Endothelial cell of umbilical vein (primary cell): ENCODE results near the gene RAP2A.

ENCODE experiments used
- CTCF ChIP-seq, 2 donors: IDR thresholded peaks; 1 replicate in 1 of 2; 2 replicates in 1 of 2; pipeline ENCODE4 v1.5.1; 2011; ENCODE audit warnings: low read length in 2 of 2, mild to moderate bottlenecking in 2 of 2, moderate library complexity in 2 of 2, control low read depth in 1 of 2, inconsistent platforms in 1 of 2, low read depth in 1 of 2; ENCODE audit not compliant: insufficient read depth in 1 of 2; ENCODE audit errors: extremely low read depth in 1 of 2
- EZH2 ChIP-seq: IDR thresholded peaks from 2 replicates; pipeline ENCODE4 v1.6.1; 2012; ENCODE audit warnings: borderline replicate concordance, low read depth, mild to moderate bottlenecking, moderate library complexity, low read length, inconsistent platforms; ENCODE audit not compliant: severe bottlenecking
- FOS ChIP-seq: IDR thresholded peaks from 2 replicates; pipeline ENCODE4 v1.6.1; 2011; ENCODE audit warnings: mild to moderate bottlenecking, low read length, moderate library complexity, borderline replicate concordance; ENCODE audit not compliant: insufficient read depth
- MAX ChIP-seq: IDR thresholded peaks from 2 replicates; pipeline ENCODE4 v1.6.1; 2011; ENCODE audit not compliant: insufficient read depth, insufficient read length
- MYC ChIP-seq: IDR thresholded peaks from one replicate; pipeline ENCODE4 v1.6.1; 2011; ENCODE audit warnings: mild to moderate bottlenecking, low read depth, low read length
- POLR2A ChIP-seq: IDR thresholded peaks from 2 replicates; pipeline ENCODE4 v1.6.1; 2012; ENCODE audit warnings: low read depth, mild to moderate bottlenecking, control low read depth, low read length
- POLR2AphosphoS5 ChIP-seq: IDR thresholded peaks from 2 replicates; pipeline ENCODE4 v1.6.1; 2012; ENCODE audit warnings: low read depth, mild to moderate bottlenecking, control low read depth, low read length, moderate library complexity; ENCODE audit not compliant: insufficient read depth

GRCh38 chr13:97414392-97414791, 19.6 kb upstream of the RAP2A start:
- no peak for TF ChIP-seq MYC
- TF ChIP-seq EZH2 = no peak
- no peak for TF ChIP-seq POLR2AphosphoS5
- no peak for TF ChIP-seq FOS
- TF ChIP-seq CTCF (IDR thresholded peaks at IDR 0.05; ENCODE audit: extremely low read depth in 1 of 2, insufficient read depth in 1 of 2, low read depth in 1 of 2, low read length in 2 of 2) = no peak
- TF ChIP-seq MAX = no peak
- TF ChIP-seq POLR2A = no peak
